HL-60 (cell line): Measurements from ENCODE around the gene HCFC1R1.

Experiments
- DNase-seq, 2 experiments: peaks; one replicate each; pipeline ENCODE4 v3.0.0-alpha.2; 2010 to 2020; ENCODE audit warnings: low read depth in 1 of 2, low spot score in 1 of 2
- H3K27ac ChIP-seq: fragments of 250-450 bp; sonication (Bioruptor Pico); replicated peaks from 2 replicates; pipeline ENCODE4 v1.5.1; 2020; ENCODE audit warnings: mild to moderate bottlenecking, moderate library complexity
- H3K27me3 ChIP-seq: fragments of 250-450 bp; sonication (Bioruptor Pico); 2 replicates; pipeline ENCODE4 v1.5.1; 2021; ENCODE audit warnings: mild to moderate bottlenecking, moderate library complexity; ENCODE audit not compliant: insufficient read depth, poor library complexity, severe bottlenecking
- H3K4me3 ChIP-seq: replicated peaks from 2 replicates; pipeline ENCODE4 v1.5.1; 2011; ENCODE audit warnings: mild to moderate bottlenecking, control low read depth, low read length; ENCODE audit not compliant: insufficient read depth
- CTCF ChIP-seq: IDR thresholded peaks from one replicate; pipeline ENCODE4 v1.5.1; 2011; ENCODE audit warnings: low read length, control low read depth, inconsistent platforms; ENCODE audit not compliant: insufficient read depth
- GABPA ChIP-seq: IDR thresholded peaks from 2 replicates; pipeline ENCODE4 v1.6.1; 2012; ENCODE audit warnings: low read depth
- POLR2AphosphoS5 ChIP-seq: IDR thresholded peaks from 2 replicates; pipeline ENCODE4 v1.6.1; 2012; ENCODE audit warnings: low read depth
- REST ChIP-seq: IDR thresholded peaks from 2 replicates; pipeline ENCODE4 v1.6.1; 2012; ENCODE audit warnings: low read depth; ENCODE audit not compliant: insufficient replicate concordance
- SPI1 ChIP-seq: IDR thresholded peaks from 2 replicates; pipeline ENCODE4 v1.6.1; 2012; ENCODE audit warnings: low read depth, mild to moderate bottlenecking, borderline replicate concordance

Gene HCFC1R1

GRCh38 chr16:3065742-3066439 is 42.1 kb upstream of the HCFC1R1 start:
- no peak for DNase-seq
- Histone ChIP-seq H3K4me3 (no peak overlapping the region), H3K27ac (no peak overlapping the region), H3K27me3 (no peaks in the 10 kb centered on the region)
- TF ChIP-seq GABPA = no peak
- TF ChIP-seq CTCF = no peak
- no peak for TF ChIP-seq SPI1
- TF ChIP-seq REST = no peak
- TF ChIP-seq POLR2AphosphoS5 = no peak

- Histone ChIP-seq H3K4me3 (no peak within 1 kb of the TSS), H3K27ac (no peak within 1 kb of the TSS), H3K27me3 (no peaks in the 10 kb centered on the region)
- TF ChIP-seq POLR2AphosphoS5 (no peak), GABPA (no peak), SPI1 (no peak), REST (no peak)
- DNase-seq = no peak
Measured at GRCh38 chr16:3065069-3065741, 41.5 kb upstream of the HCFC1R1 start, which contains the start of gene IL32. Gene IL32, plus strand, starts transcription at chr16:3065640. Its CDS starts 172 bp downstream, at chr16:3065812.

- no peak for TF ChIP-seq CTCF
- no peak for TF ChIP-seq GABPA
- no peak for TF ChIP-seq SPI1
- no peak for TF ChIP-seq REST
- no peak for TF ChIP-seq POLR2AphosphoS5
- no peak for DNase-seq
- Histone ChIP-seq H3K27me3 (no peaks in the 10 kb centered on the region), H3K27ac (no peak overlapping the region), H3K4me3 (no peak overlapping the region)
Measured at GRCh38 chr16:3063625-3064386, 40.1 kb upstream of the HCFC1R1 start.
